ENCODE results near the gene NRN1L. TPM values are rescaled to one million over a fixed set of nuclear protein-coding genes. Genes with fewer than 3 reads are reported as not detected.
A peak's percentile ranks its signal among the peaks of the same experiment; 100 is the strongest.

The NRN1L gene
- total and polyA plus RNA-seq, 7 donors: 1.1 TPM; not detected in 6

GRCh38 chr16:67933805-67934204, 49.1 kb downstream of the NRN1L start:
- Histone ChIP-seq H3K9me3 (no peaks in the 10 kb centered on the region), H3K27me3 (no peaks in the 10 kb centered on the region), H3K4me1 (peaks cover 0 to 24% (median 21%) of the 10 kb centered on the region in 4 donors), H3K27ac (no peak overlapping the region), H3K4me3 (no peak overlapping the region), H3K36me3 (peaks cover 0 to 32% (median 8%) of the 10 kb centered on the region in 4 donors)
- TF ChIP-seq CTCF (IDR thresholded peaks at IDR 0.05) (no peak), POLR2A (IDR thresholded peaks at IDR 0.05) (no peak), POLR2AphosphoS5 (IDR thresholded peaks at IDR 0.05) (no peak), EP300 (IDR thresholded peaks at IDR 0.05) (no peak)
- intact Hi-C loops (cut with DNase I): loop anchor here (10.0 kb wide), 1 partner anchor 409 kb away; the partner anchor contains the start of gene RIPOR1
- WGBS, 2 donors: 87% methylated on average over 7 of the region's 7 CpGs
- no peak for DNase-seq

- H3K4me1 ChIP-seq: peaks cover 0 to 25% (median 21%) of the 10 kb centered on the region in 4 donors
- H3K36me3 ChIP-seq: peaks cover 0 to 27% (median 6%) of the 10 kb centered on the region in 4 donors
- H3K27me3 ChIP-seq: no peaks in the 10 kb centered on the region
- TF ChIP-seq POLR2AphosphoS5 (IDR thresholded peaks at IDR 0.05): no peak
- no peak for TF ChIP-seq EP300 (IDR thresholded peaks at IDR 0.05)
- TF ChIP-seq POLR2A (IDR thresholded peaks at IDR 0.05): no peak
- TF ChIP-seq CTCF (IDR thresholded peaks at IDR 0.05): no peak
- WGBS, 2 donors: 78 to 86% methylated on average over 13 of the region's 13 CpGs
- no peak for DNase-seq
- intact Hi-C loops (cut with DNase I): loop anchor here (5.0 to 10.0 kb wide), 2 partner anchors 92 to 410 kb away; partner anchors contain the start of genes RIPOR1 and THAP11
- peak overlapping the region in 3 of 4 donors; percentile 92 to 97 (median 95) for H3K27ac ChIP-seq
- peak overlapping the region in 3 of 4 donors; percentile 77 to 89 (median 85) for H3K4me3 ChIP-seq
- no peaks in the 10 kb centered on the region for H3K9me3 ChIP-seq
Measured at GRCh38 chr16:67934306-67935100, 49.8 kb downstream of the NRN1L start.

DNA sequence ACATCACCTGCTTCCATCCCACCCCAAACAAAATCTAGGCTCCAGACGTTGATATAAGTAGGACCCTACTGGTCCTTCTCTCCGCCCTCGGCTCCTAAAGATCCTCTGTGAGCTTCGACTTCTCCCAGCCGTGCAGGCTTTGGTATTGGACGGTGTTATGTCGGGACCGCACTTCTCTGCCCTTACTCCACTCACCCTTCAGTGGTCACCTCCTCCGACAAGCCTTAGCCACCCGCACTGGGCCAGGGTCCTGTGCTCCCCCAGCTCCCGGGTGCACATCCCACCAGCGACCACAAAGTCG, 50.4 kb downstream of the NRN1L start:
- no peaks in the 10 kb centered on the region for H3K9me3 ChIP-seq
- H3K27me3 ChIP-seq: no peaks in the 10 kb centered on the region
- intact Hi-C loops (cut with DNase I): loop anchor here (5.0 to 10.0 kb wide), 2 partner anchors 93 to 410 kb away; partner anchors contain the start of genes RIPOR1 and THAP11
- WGBS, 2 donors: 60 to 67% methylated on average over 13 of the region's 13 CpGs
- peaks cover 0 to 27% (median 6%) of the 10 kb centered on the region in 4 donors for H3K36me3 ChIP-seq
- TF ChIP-seq CTCF (IDR thresholded peaks at IDR 0.05) (no peak), POLR2A (IDR thresholded peaks at IDR 0.05) (no peak), EP300 (IDR thresholded peaks at IDR 0.05) (no peak), POLR2AphosphoS5 (IDR thresholded peaks at IDR 0.05) (no peak)
- H3K27ac ChIP-seq: peak overlapping the region; percentile 91 to 97 (median 94)
- DNase-seq: no peak
- H3K4me3 ChIP-seq: peak overlapping the region; percentile 77 to 89 (median 84)
- peaks cover 0 to 30% (median 25%) of the 10 kb centered on the region in 4 donors for H3K4me1 ChIP-seq

GRCh38 chr16:67935402-67936123, 50.9 kb downstream of the NRN1L start:
- intact Hi-C loops (cut with DNase I): loop anchor here (5.0 to 10.0 kb wide), 2 partner anchors 93 to 411 kb away; partner anchors contain the start of genes RIPOR1 and THAP11
- peak; percentile 97 for DNase-seq
- no peaks in the 10 kb centered on the region for H3K9me3 ChIP-seq
- peaks cover 0 to 34% (median 28%) of the 10 kb centered on the region in 4 donors for H3K4me1 ChIP-seq
- no peak for TF ChIP-seq EP300 (IDR thresholded peaks at IDR 0.05)
- TF ChIP-seq POLR2AphosphoS5 (IDR thresholded peaks at IDR 0.05): peak; percentile 89 to 94 (median 92)
- TF ChIP-seq CTCF (IDR thresholded peaks at IDR 0.05): no peak
- peak; percentile 79 to 81 for TF ChIP-seq POLR2A (IDR thresholded peaks at IDR 0.05)
- H3K36me3 ChIP-seq: peaks cover 0 to 27% (median 6%) of the 10 kb centered on the region in 4 donors
- peak overlapping the region; percentile 77 to 89 (median 84) for H3K4me3 ChIP-seq
- 3 to 9% methylated on average over 55 of the region's 55 CpGs for WGBS, 2 donors
- H3K27ac ChIP-seq: peak overlapping the region; percentile 91 to 97 (median 94)
- no peaks in the 10 kb centered on the region for H3K27me3 ChIP-seq

Small RNAs within 50 kb of the gene (small RNA-seq; reads per million reads assigned to genes)
- 0 reads per million in 3 donors for gene AC040162.2
- gene NRN1L: 0 reads per million in 3 donors

Other genes starting within 250 kb of the NRN1L start
- 1 to 10 TPM in 1 of 4 donors, under 1 TPM in 3; 0.36 to 1.5 (median 0.75) TPM for gene CARMIL2, start 239.7 kb upstream of the NRN1L start, total RNA-seq
- gene CARMIL2, start 239.7 kb upstream of the NRN1L start, polyA plus RNA-seq: 10 to 100 TPM in 1 of 3 donors, under 1 TPM in 1, not detected in 1; 0.23 to 20.7 TPM
- 10 to 100 TPM; 13.9 to 20.6 (median 18.7) TPM for gene ACD, start 224.6 kb upstream of the NRN1L start, total RNA-seq
- 10 to 100 TPM in 1 of 3 donors, 1 to 10 TPM in 2; 7.4 to 19.3 (median 9.6) TPM for gene ACD, start 224.6 kb upstream of the NRN1L start, polyA plus RNA-seq
- gene PARD6A, start 223.9 kb upstream of the NRN1L start, total RNA-seq: 10 to 100 TPM; 12.8 to 16.6 (median 14.0) TPM
- 1 to 10 TPM; 4.2 to 8.3 (median 4.4) TPM for gene PARD6A, start 223.9 kb upstream of the NRN1L start, polyA plus RNA-seq
- gene ENKD1, start 218.1 kb upstream of the NRN1L start, total RNA-seq: 10 to 100 TPM; 21.0 to 27.0 (median 23.2) TPM
- 10 to 100 TPM in 1 of 3 donors, 1 to 10 TPM in 2; 6.9 to 16.2 (median 9.0) TPM for gene ENKD1, start 218.1 kb upstream of the NRN1L start, polyA plus RNA-seq
- gene C16orf86, start 218.1 kb upstream of the NRN1L start, total RNA-seq: 10 to 100 TPM in 3 of 4 donors, 1 to 10 TPM in 1; 8.6 to 26.1 (median 21.9) TPM
- 1 to 10 TPM in 2 of 3 donors, under 1 TPM in 1; 0.46 to 5.0 (median 1.8) TPM for gene C16orf86, start 218.1 kb upstream of the NRN1L start, polyA plus RNA-seq
- 10 to 100 TPM in 2 of 4 donors, 1 to 10 TPM in 2; 8.1 to 19.1 (median 11.1) TPM for gene GFOD2, start 165.6 kb upstream of the NRN1L start, total RNA-seq
- 10 to 100 TPM; 13.8 to 19.5 (median 15.5) TPM for gene GFOD2, start 165.6 kb upstream of the NRN1L start, polyA plus RNA-seq
- 1 to 10 TPM; 7.1 to 10.0 (median 7.6) TPM for gene RANBP10, start 78.3 kb upstream of the NRN1L start, total RNA-seq
- 10 to 100 TPM in 1 of 3 donors, 1 to 10 TPM in 2; 4.2 to 15.5 (median 4.6) TPM for gene RANBP10, start 78.3 kb upstream of the NRN1L start, polyA plus RNA-seq
- 1 to 10 TPM; 1.1 to 2.9 (median 1.8) TPM for gene TSNAXIP1, start 78.0 kb upstream of the NRN1L start, total RNA-seq
- under 1 TPM in 2 of 3 donors, not detected in 1; 0.60 to 0.92 TPM for gene TSNAXIP1, start 78.0 kb upstream of the NRN1L start, polyA plus RNA-seq
- 10 to 100 TPM; 63.9 to 85.6 (median 75.2) TPM for gene THAP11, start 42.6 kb upstream of the NRN1L start, total RNA-seq
- 10 to 100 TPM; 16.2 to 23.4 (median 20.8) TPM for gene THAP11, start 42.6 kb upstream of the NRN1L start, polyA plus RNA-seq
- gene NUTF2, start 38.0 kb upstream of the NRN1L start, total RNA-seq: 100 to 1,000 TPM in 1 of 4 donors, 10 to 100 TPM in 3; 50.8 to 106 (median 85.4) TPM
- gene NUTF2, start 38.0 kb upstream of the NRN1L start, polyA plus RNA-seq: 100 to 1,000 TPM in 1 of 3 donors, 10 to 100 TPM in 2; 93.8 to 115 (median 99.7) TPM
- gene CENPT, start 37.2 kb upstream of the NRN1L start, total RNA-seq: 10 to 100 TPM; 27.5 to 53.7 (median 41.8) TPM
- 10 to 100 TPM in 2 of 3 donors, 1 to 10 TPM in 1; 9.6 to 38.3 (median 19.0) TPM for gene CENPT, start 37.2 kb upstream of the NRN1L start, polyA plus RNA-seq
- 10 to 100 TPM; 24.5 to 42.4 (median 32.2) TPM for gene EDC4, start 11.8 kb upstream of the NRN1L start, total RNA-seq
- 10 to 100 TPM; 28.8 to 48.9 (median 42.3) TPM for gene EDC4, start 11.8 kb upstream of the NRN1L start, polyA plus RNA-seq
- 10 to 100 TPM; 13.9 to 20.8 (median 17.2) TPM for gene PSKH1, start 8.4 kb downstream of the NRN1L start, total RNA-seq
- 10 to 100 TPM; 22.2 to 29.2 (median 26.8) TPM for gene PSKH1, start 8.4 kb downstream of the NRN1L start, polyA plus RNA-seq
- gene CTRL, start 47.0 kb downstream of the NRN1L start, total RNA-seq: 1 to 10 TPM in 1 of 4 donors, under 1 TPM in 2, not detected in 1; 0.71 to 1.7 (median 0.82) TPM
- 1 to 10 TPM in 1 of 3 donors, not detected in 2; 2.1 TPM for gene CTRL, start 47.0 kb downstream of the NRN1L start, polyA plus RNA-seq
- 10 to 100 TPM; 37.1 to 61.0 (median 42.5) TPM for gene PSMB10, start 52.0 kb downstream of the NRN1L start, total RNA-seq
- 100 to 1,000 TPM; 170 to 200 (median 183) TPM for gene PSMB10, start 52.0 kb downstream of the NRN1L start, polyA plus RNA-seq
- gene LCAT, start 59.2 kb downstream of the NRN1L start, total RNA-seq: 10 to 100 TPM; 10.4 to 31.0 (median 15.2) TPM
- 1 to 10 TPM in 2 of 3 donors, under 1 TPM in 1; 0.60 to 5.5 (median 1.6) TPM for gene LCAT, start 59.2 kb downstream of the NRN1L start, polyA plus RNA-seq
- 10 to 100 TPM; 27.6 to 77.0 (median 45.6) TPM for gene SLC12A4, start 83.8 kb downstream of the NRN1L start, total RNA-seq
- 10 to 100 TPM in 1 of 3 donors, 1 to 10 TPM in 2; 3.0 to 13.3 (median 3.2) TPM for gene SLC12A4, start 83.8 kb downstream of the NRN1L start, polyA plus RNA-seq
- under 1 TPM in 1 of 4 donors, not detected in 3; 0.27 TPM for gene DPEP3, start 95.6 kb downstream of the NRN1L start, total RNA-seq
- under 1 TPM in 2 of 3 donors, not detected in 1; 0.09 to 0.46 TPM for gene DPEP3, start 95.6 kb downstream of the NRN1L start, polyA plus RNA-seq
- gene DPEP2, start 114.6 kb downstream of the NRN1L start, total RNA-seq: 1 to 10 TPM; 2.1 to 3.9 (median 3.1) TPM
- 10 to 100 TPM in 1 of 3 donors, 1 to 10 TPM in 1, under 1 TPM in 1; 0.69 to 11.9 (median 1.2) TPM for gene DPEP2, start 114.6 kb downstream of the NRN1L start, polyA plus RNA-seq
- not detected for gene DPEP2NB, start 131.0 kb downstream of the NRN1L start, total RNA-seq
- not detected for gene DPEP2NB, start 131.0 kb downstream of the NRN1L start, polyA plus RNA-seq
- gene DDX28, start 138.3 kb downstream of the NRN1L start, total RNA-seq: 1 to 10 TPM; 5.0 to 6.9 (median 5.8) TPM
- 10 to 100 TPM in 1 of 3 donors, 1 to 10 TPM in 2; 3.0 to 12.8 (median 5.1) TPM for gene DDX28, start 138.3 kb downstream of the NRN1L start, polyA plus RNA-seq
- 1 to 10 TPM; 3.6 to 7.3 (median 5.3) TPM for gene DUS2, start 138.4 kb downstream of the NRN1L start, total RNA-seq
- gene DUS2, start 138.4 kb downstream of the NRN1L start, polyA plus RNA-seq: 10 to 100 TPM in 1 of 3 donors, 1 to 10 TPM in 2; 6.6 to 17.3 (median 7.4) TPM
- 10 to 100 TPM; 42.8 to 52.2 (median 46.0) TPM for gene NFATC3, start 200.5 kb downstream of the NRN1L start, total RNA-seq
- gene NFATC3, start 200.5 kb downstream of the NRN1L start, polyA plus RNA-seq: 10 to 100 TPM in 1 of 3 donors, 1 to 10 TPM in 2; 4.8 to 16.9 (median 6.0) TPM